Measurements from ENCODE around the gene CEND1.
A peak's percentile ranks its signal among the peaks of the same experiment; 100 is the strongest.

Gene CEND1

GRCh38 chr11:796565-797295 is 6.8 kb upstream of the CEND1 start:
- DNase-seq, result no peak

DNA sequence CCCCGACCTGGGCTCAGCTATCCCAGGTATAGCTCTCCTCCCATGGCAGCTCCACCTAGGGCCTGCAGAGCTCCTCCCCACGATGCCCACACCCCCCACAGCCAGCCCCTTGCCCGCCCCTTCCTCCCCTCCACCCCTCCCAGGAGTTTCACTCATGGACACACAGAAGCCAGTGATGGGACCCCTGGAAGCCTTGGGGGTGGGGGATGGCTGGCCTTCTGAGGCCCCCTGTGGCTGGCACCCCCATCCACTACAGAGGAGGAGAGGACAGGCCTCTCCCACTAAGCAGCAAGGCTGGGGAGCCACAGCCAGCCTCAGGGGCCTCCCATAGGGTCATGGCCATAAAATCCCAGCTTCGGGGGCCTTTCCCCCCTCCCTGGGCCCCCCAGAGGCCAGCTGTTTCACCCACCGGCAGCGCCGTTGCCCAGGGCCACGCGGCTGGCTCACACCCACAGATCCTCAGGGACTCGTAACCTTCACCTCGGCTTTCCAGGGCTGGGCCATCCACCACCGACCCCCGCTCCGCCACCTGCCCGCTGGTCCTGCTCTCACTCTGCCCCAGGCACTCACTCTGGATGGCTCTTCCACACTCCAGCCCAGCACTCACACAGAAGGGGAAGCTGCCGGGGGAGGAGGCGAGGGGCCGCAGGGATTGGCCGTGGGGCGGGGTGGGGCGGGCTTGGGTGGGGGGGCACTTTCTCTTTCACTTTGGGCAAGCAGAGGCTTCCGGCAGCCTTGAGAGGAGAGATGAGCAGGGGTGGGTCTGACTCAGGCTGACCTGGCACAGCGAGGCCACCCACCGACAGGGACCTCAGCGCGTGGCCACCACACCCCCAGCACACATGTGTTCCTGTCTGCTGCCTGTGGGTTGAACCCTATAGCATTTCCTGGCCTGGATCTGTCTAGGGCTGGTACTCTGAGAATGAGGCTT is 6.0 kb upstream of the CEND1 start:
- DNase-seq, result peak in 40 of 56 donors; percentile 16 to 72 (median 45)

DNA sequence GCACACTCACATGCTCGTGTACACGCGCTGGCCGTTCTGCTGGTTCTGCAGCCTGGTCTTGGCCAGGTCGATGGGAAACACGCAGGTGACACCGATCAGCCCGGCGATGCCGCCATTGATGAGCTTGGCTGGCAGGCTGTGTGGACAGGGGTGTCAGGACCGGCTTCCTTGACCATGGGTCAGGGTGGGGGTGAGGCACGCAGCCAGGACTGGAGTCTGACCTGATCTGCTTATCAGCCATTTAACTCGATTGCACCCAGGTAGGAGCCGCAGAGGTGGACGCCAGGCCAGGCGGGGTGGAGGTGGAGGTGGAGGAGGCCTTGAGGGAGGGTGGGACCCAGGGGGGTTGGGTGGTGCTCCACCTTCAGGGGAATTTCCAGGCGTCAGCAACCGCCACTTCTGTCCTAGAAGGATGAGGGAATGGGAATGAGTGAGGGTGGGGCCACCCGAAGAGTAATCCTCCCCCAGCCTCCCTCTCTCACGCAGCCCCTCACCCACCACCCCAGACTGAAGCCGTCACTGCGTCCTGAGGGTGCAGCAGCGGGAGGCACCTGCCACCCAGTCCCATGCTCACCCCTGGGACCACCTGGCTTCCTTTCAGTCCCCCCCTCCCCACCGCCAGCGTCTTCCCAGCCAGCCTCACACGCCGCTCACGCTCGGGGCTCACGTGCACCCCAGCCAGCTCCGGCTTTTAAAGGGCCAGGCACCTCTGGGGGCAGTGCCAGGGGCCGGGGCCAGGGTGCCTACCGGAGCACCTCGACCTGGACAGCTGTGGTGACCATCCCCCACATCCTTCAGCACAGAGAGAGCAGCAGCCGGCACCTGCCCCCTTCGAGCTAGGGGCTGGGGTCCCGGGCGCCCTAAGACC is 5.1 kb upstream of the CEND1 start:
- DNase-seq, result peak in 7 of 56 donors; percentile 28 to 51 (median 30)

DNA sequence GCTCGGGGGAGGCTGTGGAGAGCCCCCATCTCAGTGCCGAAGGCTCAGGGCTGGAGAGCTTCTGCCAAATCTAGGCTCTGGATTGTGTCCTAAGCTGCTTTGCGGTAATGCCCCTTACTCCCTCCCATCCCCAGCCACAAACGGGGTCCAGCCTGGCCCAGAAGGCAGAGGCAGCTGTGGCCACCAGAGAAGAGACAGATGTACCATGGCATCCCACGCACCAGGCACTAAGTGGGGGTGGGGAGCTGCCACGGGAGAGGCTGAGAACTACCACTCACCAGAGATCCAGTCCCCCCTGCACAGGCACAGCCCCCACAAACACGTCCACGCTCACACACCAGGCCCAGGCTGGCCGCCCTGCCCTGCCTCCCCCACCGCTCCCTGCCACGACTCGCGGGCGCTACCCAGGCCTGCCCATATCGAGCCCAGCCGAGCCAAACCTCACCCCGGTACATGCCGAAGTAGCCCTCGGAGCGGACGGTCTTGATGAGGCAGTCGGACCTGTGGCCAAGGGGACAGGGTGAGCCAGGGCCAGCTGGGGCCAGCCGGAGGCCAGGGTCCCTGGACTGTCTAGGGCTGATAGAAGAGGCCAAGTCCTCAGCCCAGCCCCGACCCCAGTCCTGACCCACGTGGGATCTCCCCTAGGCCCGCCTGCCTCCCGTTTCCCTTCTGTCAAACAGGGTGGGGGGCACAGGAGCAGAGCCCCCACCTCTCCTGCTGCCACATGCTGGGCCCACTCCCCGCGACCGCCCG is 4.3 kb upstream of the CEND1 start:
- no peak for DNase-seq

- DNase-seq, result no peak
These were observed 3.7 kb upstream of the CEND1 start for GRCh38 chr11:793556-793955.

DNA sequence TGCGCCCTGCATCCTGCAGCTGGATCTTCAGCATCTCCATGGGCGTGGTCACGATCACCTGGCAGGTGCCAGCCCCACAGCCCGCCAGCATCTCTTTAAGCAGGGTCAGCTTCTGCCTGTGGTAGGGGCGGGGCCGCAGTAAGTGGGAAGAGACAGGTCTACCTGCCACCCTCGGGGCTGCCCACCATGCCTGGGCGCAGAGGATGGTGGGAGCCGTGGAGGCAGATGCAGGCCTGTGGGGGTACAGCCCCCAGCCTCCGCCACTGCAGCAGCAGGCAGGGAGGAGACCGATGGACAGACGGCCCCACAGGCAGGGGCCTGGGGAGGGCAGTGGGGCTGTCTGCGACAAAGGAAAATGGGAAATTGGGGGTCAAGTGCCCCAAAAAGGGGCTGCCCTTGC is 3.0 kb upstream of the CEND1 start:
- no peak for DNase-seq

GRCh38 chr11:792535-792821 is 2.6 kb upstream of the CEND1 start:
- no peak for DNase-seq

GRCh38 chr11:791658-792534 is 2.0 kb upstream of the CEND1 start:
- no peak for DNase-seq

- DNase-seq, result no peak
These were observed 1.1 kb upstream of the CEND1 start for GRCh38 chr11:790721-791564.

- DNase-seq, result no peak
These were observed 643 bp downstream of the CEND1 start for GRCh38 chr11:788953-789940.

DNA sequence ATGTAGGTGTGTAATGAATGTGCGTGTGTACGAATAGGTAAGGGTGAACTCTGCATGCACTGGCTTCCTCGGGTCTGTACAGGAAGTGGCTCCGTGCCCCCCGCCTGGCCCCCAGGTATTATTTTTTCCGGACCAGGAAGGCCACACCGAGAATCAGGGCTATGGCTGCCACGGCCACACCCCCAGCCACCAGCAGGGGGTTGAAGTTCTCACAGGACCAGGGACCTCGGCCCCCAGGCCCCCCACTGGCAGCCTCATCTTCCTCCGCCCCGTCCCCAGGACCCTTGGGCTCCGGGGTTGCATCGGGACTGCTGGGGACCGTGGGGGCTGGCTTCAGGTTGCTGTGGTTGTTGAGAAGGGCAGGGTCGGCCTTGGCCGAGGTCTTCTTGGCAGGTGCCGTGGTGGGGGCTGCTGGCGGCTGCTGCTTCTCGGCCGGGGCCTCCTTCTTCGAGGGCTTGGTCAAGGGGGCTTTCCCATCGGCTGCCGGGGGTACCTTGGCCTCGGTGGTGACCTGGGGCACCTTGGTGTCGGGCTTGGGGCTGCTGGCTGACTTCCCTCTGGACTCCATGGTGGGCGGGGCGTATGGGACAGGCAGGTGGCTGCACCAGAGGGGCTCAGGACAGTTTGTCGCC is 1.8 kb downstream of the CEND1 start:
- no peak for DNase-seq

- DNase-seq, result no peak
These were observed 2.7 kb downstream of the CEND1 start for GRCh38 chr11:787084-787675.

DNA sequence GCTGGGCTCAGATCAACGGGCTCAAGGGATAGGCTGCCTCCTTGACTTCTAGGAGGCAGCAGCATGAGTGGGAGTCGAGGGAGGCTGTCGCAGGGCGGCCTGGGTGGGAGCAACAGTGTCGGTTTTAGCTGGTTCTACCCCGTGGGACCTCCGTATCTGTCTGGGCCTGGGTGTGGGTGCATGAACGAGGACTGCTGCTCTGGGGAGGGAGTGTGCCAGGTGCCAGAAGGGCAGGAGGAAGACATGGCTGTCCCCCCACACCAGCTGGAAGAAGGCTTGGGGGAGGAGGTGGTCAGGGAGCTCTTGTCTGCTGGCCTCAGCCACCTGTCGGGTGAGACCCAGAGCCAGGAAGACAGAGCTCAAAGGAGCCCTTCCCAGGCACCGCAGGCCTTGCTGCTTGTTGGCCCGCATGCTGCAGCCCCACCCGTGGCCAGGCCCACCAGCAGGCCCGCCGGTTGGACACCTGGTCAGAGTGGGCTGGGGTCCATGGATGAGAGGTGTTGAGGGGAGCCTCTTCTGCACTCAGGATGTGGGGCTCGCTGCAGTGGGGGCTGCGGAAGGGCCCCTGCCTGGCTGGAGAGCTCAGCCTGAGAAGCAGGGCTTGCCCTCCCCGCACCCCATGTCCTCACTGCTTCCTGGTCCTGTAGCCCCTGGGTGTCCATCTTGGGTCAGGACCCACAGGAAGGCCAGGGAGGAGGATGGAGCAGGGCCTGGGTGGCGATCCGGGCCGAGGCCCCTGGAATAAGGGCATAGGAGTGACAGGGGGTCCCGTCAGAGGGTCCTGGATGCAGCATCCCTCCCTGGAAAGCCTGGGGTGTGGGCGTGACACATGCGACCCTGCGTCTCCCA is 3.4 kb downstream of the CEND1 start:
- no peak for DNase-seq

- peak in 53 of 56 donors; percentile 25 to 89 (median 73) for DNase-seq
These were observed 6.3 kb downstream of the CEND1 start for GRCh38 chr11:783581-784015.

- no peak for DNase-seq
These were observed 7.4 kb downstream of the CEND1 start for GRCh38 chr11:782264-783174.
